GM21529 (cell line): Measurements from ENCODE around the gene SIN3B.
A peak's percentile ranks its signal among the peaks of the same experiment; 100 is the strongest.

Experiments used
- ATAC-seq: cut with Tn5 transposase; IDR thresholded peaks from one replicate; pipeline ENCODE4 v1.9.1; 2021; ENCODE audit not compliant: unreplicated experiment

Gene SIN3B

DNA sequence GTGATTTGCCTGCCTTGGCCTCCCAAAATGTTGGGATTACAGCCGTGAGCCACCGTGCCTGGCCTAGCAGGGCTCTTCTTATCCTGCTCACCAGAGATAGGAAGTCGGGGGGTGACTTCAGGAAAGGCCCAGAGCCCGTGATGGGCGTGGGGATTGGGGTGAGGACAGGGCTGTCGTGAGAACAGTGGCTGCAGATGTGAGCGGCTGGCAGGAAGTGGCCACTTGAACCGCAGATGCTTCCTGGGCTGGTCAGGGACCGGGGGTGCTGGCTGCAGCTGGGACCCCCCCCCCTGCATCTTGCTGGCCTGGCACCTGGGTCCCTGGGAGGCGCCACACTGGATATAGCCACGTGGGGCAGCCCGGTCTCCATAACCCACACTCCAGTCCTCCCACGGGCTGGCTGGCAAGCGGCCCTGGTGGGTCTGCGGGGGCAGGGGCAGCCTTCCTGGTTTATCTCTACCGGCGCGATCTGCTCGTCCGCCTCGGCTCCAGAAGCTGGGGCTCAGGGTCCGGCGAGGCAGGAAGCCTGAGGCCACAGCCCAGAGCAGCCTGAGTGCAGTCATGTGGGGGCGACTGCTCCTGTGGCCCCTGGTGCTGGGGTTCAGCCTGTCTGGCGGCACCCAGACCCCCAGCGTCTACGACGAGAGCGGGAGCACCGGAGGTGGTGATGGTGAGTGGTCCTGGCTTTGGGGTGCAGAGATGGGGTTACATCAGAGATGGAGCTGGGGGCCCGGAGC, 59.6 kb downstream of the SIN3B start, which contains the start of gene F2RL3:
Gene F2RL3 (plus strand): TSS at position 371 of the 737 bp plus-strand sequence. CDS start 191 bp downstream, at position 562.
- ATAC-seq, result peak; percentile 39

DNA sequence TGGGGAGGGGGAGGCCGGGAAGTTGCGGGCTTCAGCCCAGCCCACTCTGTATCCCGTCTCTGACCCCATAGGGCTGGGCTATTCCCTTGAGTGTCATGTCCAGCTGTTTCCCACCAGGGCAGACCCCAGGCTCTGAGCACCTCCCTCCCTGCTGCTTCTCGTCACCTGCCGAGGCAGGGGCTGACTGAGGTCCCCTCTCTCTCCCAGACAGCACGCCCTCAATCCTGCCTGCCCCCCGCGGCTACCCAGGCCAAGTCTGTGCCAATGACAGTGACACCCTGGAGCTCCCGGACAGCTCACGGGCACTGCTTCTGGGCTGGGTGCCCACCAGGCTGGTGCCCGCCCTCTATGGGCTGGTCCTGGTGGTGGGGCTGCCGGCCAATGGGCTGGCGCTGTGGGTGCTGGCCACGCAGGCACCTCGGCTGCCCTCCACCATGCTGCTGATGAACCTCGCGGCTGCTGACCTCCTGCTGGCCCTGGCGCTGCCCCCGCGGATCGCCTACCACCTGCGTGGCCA, 60.2 kb downstream of the SIN3B start:
- no peak for ATAC-seq

DNA sequence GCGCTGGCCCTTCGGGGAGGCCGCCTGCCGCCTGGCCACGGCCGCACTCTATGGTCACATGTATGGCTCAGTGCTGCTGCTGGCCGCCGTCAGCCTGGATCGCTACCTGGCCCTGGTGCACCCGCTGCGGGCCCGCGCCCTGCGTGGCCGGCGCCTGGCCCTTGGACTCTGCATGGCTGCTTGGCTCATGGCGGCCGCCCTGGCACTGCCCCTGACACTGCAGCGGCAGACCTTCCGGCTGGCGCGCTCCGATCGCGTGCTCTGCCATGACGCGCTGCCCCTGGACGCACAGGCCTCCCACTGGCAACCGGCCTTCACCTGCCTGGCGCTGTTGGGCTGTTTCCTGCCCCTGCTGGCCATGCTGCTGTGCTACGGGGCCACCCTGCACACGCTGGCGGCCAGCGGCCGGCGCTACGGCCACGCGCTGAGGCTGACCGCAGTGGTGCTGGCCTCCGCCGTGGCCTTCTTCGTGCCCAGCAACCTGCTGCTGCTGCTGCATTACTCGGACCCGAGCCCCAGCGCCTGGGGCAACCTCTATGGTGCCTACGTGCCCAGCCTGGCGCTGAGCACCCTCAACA, 60.8 kb downstream of the SIN3B start:
- ATAC-seq, result no peak

DNA sequence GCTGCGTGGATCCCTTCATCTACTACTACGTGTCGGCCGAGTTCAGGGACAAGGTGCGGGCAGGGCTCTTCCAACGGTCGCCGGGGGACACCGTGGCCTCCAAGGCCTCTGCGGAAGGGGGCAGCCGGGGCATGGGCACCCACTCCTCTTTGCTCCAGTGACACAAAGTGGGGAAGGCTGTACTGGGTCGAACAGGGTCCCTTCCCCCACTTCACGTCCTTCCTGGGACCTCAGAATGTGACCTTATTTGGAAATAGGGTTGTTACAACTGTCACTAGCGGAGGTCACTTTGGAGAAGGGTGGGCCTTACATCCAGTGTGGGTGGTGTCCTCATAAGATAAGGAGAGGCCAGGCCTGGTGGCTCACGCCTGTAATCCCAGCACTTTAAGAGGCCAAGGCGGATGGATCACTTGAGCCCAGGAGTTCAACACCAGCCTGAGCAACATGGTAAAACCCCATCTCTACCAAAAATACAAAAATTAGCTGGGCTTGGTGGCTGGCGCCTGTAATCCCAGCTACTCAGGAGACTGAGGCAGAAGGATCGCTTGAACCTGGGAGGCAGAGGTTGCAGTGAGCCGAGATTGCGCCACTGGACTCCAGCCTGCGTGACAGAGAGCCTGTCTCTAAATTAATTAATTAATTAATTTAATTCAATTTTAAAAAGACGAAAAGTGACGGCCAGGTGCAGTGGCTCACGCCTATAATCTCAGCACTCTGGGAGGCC, 61.4 kb downstream of the SIN3B start:
- ATAC-seq, result no peak

DNA sequence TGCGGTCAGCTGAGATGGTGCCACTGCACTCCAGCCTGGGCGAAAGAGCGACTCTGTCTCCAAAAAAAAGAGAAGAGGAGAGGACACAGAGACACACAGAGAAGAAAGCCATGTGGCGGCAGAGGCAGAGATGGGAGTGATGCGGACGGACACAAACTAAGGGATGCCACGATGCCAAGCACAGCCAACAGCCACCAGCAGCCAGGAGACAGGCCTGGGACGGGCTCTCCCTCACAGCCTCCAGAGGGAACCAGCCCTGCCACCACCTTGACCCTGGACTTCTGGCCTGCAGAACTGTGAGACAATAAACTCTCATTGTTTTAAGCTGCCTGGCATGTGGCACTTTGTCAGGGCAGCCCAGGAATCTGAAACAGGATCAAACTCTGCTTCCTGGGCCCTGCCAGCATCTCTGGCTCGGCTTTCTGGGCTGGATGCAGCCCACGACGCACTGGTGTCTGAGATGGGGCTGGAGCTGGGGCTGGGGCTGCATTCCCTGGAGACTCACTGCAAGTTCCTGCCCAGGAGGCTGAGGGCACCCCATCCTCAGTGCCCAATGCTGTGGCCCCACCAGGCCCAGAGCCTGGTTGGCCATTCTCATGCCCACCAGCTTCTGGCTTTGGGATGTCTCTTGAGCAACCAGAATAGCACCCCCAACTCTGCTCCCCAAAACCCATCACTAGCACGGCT, 62.6 kb downstream of the SIN3B start:
- ATAC-seq, result no peak

DNA sequence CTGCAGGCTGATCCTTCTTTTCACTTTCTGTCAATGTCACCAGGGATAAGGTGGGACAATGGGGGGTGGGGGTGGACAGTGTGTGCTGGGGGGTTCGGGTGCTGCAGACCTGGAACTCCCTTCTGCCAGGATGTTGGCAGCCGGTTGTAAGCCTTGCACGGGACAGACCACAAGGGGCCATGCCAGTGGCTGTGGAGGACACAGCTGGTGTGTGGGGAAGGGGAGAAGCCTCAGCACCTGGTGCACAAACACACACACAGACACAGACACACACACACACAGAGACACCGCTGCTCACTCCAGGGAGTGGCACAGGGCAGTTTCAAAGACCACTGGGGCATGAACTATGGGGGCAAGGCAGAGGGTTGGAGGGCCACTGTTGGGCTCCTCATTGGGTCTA, 63.2 kb downstream of the SIN3B start:
- no peak for ATAC-seq

DNA sequence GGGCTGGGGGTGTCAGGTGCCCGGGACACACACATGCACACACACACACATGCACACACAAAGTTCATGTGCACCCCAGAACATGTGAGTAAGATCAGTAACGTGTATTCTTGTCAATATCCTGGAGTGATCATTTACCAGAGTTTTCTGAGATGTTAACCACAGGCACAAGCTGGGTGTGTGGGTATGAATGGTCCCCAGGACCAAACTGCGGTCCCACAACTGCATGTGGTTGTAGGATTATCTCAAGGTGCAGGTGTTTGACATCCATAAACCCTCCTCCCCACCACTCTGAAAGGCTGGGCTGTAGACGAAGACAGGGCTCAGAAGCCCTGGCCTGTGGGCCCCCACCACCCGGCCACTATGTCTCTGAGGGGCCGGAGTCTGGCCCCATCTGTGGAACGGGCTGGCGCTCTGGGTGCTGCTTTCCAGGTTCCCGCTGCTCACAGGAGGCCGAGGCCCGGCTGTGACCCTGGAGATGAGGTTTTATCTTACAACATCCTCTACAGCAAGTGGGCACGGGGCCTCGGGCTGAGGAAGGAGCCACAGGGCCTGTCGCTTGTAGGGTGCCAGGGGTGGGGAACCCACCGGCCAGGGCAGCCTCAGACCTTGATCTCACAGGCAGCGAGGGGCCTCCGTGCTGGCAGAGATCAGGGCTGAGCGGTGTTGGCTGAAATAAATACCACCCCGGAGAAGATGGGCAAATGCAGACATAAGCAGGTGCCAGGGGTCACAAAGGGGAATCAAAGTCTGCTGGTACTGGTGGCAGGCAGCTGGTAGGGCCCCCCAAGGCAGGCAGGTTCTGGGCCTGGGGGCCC, 63.9 kb downstream of the SIN3B start:
- no peak for ATAC-seq

DNA sequence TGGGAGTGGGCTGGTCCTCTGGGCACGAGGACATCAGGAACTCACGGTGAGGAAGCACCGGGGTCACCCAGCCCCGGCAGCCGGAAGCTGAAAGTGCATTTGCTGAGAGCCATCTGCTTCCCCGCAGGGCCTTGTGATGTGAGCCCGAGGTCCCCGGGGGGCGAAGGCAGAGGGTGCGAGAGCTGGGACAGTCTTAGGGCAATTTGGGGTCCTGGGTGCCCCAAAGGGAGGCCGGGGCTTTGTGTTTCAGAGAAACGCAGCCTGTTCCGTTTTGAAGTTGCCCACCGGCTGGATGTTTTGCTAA, 64.4 kb downstream of the SIN3B start:
- ATAC-seq, result no peak

DNA sequence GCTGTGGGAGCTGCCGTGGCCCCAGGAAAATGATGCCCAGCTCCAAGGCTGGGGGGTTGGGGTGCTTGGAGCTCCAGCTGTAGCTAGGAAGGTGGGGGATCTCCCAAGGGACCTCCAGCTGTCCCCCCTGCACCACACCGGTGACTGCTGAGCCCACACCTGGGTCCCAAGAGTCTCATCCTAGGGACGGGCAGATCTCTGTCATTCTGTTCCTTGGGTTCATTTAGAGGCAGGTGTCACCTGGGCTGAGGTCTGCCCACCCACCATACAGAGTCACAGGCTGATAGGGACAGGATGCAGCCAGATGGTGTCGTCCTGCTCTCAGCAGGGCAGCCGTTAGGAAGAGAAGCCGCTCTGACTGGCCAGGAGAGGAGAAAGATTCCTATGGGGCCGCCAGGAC, 64.9 kb downstream of the SIN3B start:
- ATAC-seq, result no peak

DNA sequence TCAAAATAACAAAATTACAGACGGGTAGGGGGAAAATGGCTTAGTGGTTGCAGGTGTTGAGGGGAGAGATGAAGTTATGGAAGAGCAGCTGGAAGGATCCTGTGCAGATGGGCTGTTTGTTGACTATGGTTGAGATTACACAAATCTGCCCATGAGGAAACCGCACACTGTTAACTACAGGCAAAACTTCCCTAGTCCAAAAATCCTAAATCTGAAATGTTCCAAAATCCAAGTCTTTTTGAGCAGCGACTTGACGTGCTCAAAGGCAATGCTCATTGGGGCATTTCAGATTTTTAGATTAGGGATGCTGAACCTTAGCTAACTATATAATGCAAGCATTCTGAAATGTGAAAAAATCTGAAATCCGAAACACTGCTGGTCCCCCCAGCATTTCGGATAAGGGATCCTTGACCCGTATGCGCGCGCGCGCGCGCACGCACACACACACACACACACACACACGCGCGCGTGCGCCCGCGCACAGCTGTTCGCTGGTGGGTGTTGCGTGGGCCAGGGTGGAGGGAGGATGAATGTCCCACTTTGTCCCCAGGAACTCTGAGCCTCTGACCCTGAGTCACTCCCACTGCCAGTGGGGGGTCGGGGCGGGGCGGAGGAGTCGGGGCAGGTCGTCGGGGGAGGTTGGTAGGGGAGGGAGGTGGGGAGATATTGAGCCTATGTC, 66.4 kb downstream of the SIN3B start:
- ATAC-seq, result no peak

DNA sequence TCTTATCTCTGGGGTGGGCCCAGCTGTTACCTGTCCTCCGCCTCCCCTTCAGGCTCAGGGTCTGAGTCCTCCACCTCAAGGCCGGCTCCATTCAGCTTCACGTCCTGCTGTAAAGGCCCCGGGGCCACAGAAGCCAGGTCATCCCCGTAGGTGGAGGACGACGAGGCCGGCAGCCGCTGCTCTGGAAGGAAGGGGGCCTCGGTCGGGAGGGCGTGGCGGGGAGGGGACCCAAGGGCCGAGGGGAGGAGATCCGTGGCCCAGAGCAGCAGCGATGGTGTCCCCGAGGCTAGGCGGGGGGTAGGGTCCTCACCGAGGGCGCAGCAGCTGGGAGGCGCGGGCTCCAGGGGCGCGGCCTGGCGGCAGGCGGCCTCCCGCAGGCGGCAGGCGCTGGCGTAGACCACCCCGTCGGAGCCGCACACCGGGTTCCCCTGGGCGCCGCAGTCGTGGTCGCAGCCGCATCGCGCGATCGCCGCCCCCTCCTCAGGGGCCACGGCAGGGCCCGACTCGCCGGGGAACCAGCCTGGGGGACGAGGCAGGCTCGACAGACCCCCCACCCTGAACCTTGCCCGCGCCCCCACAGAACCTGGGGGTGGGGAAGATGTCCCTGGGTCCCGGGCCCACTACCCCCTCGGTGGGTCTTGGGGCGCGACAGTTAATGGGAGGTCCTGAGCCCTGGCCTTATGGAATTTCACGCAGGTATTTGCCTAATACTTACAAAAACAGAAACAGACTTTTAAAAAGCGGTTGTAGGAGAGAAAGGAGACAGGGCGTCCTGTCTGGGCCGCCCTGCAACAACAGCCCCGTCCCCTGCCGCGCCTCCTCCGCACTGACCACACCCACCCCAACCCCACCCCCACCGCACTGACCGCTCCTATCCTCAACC, 67.2 kb downstream of the SIN3B start:
- ATAC-seq, result peak; percentile 28

DNA sequence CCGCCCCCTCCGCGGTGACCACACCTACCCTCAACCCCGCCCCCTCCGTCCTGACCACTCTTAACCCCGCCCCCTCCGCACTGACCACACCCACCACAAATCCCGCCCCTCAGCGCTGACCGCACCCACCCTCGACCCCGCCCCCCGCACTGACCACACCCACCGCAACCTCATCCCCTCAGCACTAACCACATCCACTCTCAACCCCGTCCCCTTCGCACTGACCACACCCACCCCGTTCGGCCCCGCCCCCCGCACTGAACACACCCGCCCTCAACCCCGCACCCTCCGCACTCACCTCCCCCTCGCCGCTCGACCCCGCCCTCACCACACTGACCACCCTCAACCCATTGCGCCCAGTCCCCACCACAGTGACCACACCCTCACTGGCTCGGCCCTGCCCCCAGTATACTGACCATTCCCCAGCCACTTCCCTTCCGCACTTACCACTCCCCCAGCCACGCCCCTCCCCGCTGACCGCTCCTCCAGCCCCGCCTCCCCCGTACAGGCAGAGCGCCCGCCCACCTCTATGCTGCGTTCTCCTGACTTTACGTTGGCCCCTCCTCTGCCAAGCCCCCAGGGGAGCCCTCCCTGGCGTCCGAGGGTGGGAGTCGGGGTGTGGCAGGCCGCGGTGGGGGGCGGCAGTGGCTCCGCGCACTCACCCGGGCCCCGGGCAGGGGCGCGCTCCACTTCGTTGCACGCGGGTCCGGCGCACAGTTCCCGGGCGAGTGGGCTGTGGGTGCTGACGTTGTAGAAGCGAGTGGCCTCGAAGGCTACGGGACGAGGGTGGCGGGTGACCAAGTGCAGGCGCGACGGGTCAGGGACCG, 68.0 kb downstream of the SIN3B start:
- ATAC-seq, result peak; percentile 38

DNA sequence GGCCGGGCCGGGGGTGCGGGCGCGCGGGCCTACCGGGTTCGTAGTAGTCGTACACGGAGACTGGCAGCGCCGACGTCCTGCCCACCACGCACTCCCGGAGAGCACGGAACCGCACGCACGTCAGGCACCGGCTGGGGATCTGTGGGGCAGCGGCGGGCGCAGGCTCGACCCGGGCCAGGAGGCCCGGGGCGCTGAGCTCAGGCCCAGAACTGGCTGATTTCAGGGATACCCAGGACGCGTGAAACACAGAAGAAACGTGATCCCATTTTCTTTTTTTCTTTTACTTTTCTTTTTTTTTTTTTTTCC, 68.6 kb downstream of the SIN3B start:
- ATAC-seq, result no peak

DNA sequence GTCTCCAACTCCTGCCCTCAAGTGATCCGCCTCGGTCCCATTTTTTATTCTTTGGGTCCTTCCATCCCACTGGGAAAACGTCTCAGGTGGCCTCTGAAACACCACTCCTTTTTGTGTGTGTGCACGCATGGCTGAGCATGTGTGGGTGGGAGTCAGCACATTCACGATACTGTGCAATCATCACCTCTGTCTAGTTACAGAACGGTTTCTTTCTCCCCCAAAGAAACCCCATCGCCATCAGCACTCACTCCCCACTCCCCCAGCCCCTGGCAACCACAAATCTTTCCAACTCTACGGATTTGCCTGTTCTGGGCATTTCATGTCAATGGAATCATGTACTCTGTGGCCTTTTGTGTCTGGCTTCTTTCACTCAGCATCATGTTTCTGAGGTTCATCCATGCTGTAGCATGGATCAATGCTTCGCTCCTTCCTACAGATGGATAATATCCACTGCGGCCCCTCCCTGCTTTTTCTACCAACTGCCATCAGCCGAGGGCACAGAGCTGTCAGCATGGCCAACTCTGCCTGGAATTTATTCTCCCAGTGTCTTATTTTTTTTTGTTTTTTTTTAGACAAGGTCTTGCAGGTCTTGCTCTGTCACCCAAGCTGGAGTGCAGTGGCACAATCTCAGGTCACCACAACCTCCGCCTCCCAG, 69.3 kb downstream of the SIN3B start:
- no peak for ATAC-seq

DNA sequence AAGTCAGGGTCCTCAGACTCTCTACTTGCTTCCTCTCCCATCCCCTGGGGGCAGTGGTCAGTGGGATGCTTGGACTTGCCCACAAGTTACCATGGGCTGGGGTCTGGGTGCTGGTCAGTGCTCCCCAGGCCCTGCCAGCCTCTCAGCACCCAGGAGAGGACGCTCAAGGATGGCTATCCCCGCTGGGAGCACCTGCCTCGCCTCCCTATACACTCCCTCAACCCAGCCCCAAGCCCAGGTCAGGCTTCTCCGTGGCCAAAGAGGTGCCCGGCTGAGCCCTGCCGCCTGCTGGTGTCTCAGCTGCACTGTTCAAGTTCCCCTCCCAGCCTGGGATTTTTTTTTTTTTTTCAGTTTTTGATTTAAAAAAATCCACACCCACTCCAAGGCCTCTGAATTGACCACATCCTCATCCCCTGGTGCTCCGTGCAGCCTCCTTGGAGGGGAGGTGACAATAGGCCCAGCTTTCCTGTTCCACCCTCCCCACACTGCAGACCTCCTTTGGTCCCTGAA, 70.4 kb downstream of the SIN3B start:
- no peak for ATAC-seq

DNA sequence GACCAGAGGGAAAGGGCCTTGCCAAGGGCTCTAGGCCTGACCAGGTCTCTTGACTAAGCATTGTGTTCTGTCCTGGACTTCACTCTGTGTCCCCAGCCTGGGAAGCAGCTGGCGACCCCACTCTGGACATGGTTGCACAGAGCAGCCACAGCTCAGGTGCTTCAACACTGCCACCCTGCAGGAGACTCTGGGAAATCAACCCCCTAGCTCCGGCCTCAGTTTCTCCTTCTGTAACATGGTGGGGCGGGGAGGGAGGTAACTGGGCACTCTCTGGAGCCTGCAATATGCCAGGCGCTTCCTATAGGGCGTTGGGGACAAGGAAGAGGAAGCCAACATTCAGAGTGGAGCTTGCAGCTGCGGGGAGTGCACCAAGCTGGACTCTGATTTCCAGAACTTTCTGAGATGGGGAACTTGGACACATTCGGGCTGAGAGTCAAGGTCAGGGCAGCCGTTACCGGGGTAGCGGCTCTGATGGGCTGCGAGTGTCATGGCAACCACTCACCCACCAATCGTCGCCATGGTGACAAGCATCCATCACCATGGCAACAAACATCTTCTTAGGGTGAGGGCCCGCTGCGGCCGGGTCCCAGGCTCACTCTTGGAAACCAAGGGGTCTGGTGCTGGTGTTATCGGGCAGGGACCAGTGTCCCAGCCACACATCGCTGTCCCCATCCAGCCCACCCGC, 72.4 kb downstream of the SIN3B start:
- no peak for ATAC-seq

DNA sequence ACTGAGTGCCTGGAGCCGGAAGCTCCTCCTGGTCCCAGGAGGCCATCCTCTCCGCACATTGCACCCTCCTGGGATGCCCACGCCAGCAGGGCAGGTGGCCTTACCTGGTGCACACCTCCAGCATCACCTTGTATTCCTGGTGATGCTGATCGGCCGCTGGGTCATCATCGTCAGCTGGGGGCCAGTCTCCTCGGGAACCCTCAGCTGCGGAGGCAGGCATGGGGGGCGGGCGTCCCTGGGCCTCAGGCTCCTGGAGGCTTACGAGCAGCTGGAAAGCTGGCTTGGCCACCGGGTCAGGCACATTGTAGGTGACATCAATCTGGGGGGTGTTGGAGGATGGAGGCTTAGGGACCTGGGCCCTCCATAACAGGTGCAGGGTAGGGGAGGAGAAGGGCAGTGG, 73.3 kb downstream of the SIN3B start:
- ATAC-seq, result no peak
